GM12801 (cell line): ENCODE results near the gene RNU5D-1.

Experiments used
- CTCF ChIP-seq: IDR thresholded peaks from one replicate; pipeline ENCODE4 v1.5.1; 2011; ENCODE audit warnings: control low read depth; ENCODE audit not compliant: insufficient read length; ENCODE audit errors: extremely low read depth

RNU5D-1 gene

DNA sequence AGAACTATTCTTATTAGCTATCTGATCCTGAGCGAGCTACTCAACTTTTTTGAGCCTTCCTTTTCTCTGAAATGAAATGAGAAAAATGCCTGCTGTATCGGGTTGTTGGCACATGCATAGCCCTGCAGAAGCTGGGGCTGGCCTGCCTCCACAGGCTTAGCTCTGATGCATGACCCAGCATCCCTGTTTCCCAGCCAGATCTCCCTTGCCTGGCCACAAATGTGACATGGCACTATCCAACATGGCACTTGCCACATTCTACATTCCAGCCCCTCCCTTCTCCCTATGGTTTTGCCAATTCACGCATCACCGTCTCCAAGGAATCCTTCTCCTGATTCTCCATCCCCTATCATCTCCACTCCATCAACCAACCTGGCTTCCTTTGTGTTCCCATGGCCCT, 13.8 kb downstream of the RNU5D-1 start:
- TF ChIP-seq CTCF, result no peak

DNA sequence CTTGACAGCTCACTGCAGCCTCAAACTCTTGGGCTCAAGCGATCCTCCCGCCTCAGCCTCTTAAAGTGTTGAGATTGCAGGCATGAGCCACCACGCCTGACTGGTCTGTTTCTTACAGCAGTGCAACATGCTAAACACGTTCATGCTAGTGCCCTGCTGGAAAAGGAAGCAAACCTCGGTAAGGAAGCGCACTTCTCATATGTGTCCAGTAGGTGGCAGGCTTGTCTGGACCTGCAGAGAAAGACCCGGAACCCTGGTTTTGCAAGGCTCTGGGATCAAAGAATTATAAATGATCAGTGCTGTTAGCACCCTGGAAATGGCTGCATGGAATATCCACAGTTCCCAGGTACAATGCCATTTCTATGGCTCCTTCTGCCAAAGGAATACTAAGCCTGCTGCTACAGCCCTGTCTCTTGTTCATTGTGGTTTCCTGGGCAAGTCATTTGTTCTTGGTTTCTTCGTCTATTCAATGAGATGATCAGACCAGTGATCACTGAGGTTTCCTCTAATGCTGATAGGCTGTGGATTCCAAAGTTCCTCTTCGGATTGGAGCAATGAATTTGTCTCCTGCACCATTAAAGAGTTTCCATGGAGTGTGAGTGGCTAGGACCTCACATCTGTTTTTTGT, 15.9 kb downstream of the RNU5D-1 start:
- TF ChIP-seq CTCF, result peak; percentile 40

- TF ChIP-seq CTCF, result no peak
Measured at GRCh38 chr1:44714532-44714931, 16.4 kb downstream of the RNU5D-1 start.

- no peak for TF ChIP-seq CTCF
Measured at GRCh38 chr1:44713321-44713781, 17.6 kb downstream of the RNU5D-1 start.

DNA sequence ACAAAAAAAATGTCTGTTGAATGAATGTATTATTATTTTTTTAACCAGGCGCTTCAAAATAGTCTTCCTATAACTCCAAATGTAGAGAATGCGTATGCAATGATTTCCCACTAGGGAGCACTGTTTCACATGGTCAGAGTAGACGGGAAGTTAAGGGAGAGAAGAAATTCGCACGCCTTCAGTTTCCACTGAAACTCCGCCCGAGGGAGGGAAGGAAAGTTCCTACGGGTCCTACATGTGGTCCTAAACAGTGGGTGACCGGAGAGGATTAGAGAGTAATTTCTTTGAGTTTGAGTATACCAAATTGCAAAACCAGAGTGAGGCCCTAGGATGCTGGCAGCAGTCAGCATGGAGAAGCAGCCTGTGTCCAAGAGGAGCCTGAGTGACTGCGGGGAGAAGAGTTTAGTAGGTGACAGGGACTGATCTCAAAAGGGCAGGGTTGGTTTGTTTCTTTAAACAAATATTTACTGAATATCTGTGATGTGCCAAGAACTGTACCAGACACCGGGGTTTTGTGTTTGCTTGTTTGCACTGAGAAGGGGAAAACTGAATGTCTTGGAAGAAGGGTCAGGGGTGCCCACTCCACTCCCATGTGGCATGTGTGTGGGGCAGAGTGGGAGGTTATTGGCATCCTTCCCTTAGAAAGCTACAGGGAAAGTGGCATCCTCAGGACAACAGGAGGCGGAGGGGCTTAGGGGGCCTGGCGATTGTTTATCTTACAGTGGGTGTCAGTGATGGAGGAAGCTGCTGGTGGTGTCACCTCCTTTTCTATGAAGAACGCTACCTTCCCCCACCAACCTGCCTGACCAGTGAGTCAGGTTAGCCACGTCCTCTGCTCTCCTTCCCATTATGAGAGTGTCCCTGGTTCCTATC, 22.8 kb downstream of the RNU5D-1 start:
- TF ChIP-seq CTCF, result no peak

GRCh38 chr1:44707112-44707881, 23.7 kb downstream of the RNU5D-1 start:
- no peak for TF ChIP-seq CTCF

GRCh38 chr1:44705938-44706337, 25.0 kb downstream of the RNU5D-1 start:
- no peak for TF ChIP-seq CTCF
